GM18505 (cell line): ENCODE results near the gene EPB41L2.

Experiments used
- ATAC-seq: cut with Tn5 transposase; IDR thresholded peaks from one replicate; pipeline ENCODE4 v1.9.1; 2021; ENCODE audit not compliant: unreplicated experiment
- POLR2A ChIP-seq: IDR thresholded peaks from 4 replicates; pipeline ENCODE4 v1.6.1; 2011; ENCODE audit warnings: borderline replicate concordance; ENCODE audit not compliant: insufficient read depth, insufficient read length; ENCODE audit errors: extremely low read depth

EPB41L2 gene

GRCh38 chr6:130903007-130903406, 160.0 kb downstream of the EPB41L2 start:
- ATAC-seq: no peak
- no peak for TF ChIP-seq POLR2A

DNA sequence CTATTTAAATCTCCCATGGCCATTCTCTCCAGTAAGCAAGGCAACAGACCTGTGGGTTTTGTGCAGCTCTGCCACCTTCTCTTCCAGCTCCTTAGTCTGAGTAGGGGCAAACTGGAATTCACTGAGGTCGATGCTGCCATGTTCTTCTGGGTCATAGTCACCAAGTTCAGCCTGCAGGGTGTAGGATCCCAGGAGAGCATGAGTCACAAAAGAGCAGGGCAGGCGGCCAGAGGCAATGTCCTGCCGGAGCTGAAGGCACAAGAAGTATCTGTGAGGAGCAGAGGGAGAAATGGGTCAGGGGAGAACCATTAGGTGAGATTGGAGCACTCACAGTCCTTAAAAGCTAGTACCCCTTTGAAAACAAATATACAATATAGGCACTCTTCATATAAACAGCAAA, 162.1 kb downstream of the EPB41L2 start:
- no peak for ATAC-seq

GRCh38 chr6:130896249-130896648, 166.8 kb downstream of the EPB41L2 start:
- no peak for TF ChIP-seq POLR2A
- no peak for ATAC-seq

More for the DNA sequence above, 162.1 kb downstream of the EPB41L2 start:
- no peak for TF ChIP-seq POLR2A

DNA sequence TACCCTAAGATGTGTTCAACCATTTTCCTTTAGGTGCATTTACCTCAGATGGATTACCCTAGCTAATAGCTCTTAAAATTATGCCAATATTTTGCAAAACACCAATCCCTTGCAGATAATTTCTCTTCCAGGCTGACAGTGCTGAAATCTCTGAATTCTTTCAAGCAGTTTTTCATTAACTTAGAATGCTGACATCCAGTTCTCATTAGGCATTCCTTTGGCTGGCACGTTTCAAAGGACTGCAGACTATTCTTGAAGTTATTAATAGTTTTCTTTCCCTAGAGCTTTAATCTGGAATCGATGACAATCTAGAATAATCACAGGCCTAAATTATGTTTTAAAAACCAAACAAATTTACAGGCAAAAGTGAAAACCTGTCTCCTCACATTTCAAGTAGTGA, 167.5 kb downstream of the EPB41L2 start:
- no peak for ATAC-seq
- TF ChIP-seq POLR2A: no peak

DNA sequence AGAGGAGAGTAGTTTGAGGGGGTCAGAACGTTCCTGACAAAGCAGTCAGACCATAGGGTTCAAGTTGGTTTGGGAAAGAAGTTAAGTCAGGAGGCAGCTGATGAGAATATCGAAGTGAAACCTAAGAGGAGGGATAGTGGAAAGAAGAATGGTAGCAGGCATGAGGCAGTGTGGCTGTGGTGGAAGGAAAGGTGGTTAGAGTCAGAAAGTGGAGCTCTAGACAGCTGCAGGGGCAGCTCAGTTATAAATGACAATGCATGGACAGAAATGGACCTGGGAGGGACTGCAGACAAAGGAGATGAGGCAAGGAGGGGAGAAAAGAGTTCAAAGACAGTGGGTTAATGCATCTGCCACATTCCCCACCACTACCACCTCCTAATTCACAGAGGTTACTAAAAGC, 169.3 kb downstream of the EPB41L2 start:
- no peak for TF ChIP-seq POLR2A
- ATAC-seq: no peak

DNA sequence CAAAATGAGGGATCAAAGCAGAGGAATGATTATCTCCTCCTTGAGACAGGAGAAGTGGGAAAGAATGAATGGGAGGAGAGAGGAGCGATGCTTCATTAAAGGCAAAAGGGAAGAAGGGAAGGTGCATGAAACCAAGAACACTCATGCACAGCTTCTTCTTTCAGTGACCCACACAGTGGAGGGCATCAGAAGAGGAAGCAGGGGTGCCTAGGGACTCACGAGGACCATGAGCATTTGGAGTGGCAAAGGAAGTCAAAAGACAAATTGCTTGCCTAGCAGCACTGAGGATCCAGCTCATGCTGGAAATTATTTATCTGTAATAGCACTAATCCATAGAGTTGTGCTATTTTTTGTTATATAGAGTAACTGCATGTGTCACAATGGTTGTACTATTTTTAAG, 169.8 kb downstream of the EPB41L2 start:
- TF ChIP-seq POLR2A: no peak
- ATAC-seq: no peak

DNA sequence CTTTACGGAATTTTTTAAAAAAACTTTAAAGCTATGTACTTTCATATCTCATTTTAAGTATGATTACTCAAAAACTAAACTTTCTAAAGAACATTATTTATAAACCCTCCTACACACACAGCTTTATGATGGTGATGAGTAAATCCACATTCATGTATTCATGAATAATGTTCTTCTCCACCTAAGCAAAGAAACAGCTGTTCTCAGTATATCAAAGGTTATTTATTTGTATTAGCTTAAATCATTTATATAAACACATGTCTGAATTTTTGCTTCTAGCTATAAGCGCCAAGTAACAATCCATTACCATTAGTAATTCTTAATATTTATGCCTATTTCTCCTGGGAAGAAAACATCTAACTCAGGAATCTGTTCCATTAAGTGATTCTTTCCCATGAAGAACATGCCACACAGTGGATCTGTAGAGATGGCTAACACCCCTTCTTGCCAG, 172.5 kb downstream of the EPB41L2 start:
- no peak for TF ChIP-seq POLR2A
- no peak for ATAC-seq

GRCh38 chr6:130889423-130889822, 173.6 kb downstream of the EPB41L2 start:
- ATAC-seq: no peak
- TF ChIP-seq POLR2A: no peak

DNA sequence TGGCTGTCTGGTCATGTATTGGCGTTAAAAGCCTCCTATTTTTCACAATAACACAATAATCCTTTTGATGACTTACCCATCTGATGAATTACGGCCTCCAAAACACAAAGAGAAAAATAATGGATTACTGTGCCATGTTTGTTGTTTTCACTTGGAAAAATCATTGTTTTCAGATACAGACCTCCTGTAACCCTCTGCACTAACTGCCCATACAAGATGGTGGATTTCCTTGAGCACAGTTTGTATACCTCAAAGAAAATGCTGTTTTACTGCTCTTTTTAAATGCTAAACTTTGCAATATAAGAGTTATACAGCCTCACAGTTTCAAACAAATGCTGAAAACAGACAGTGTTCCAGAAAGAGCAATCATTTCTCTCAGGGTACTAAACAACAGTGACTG, 174.8 kb downstream of the EPB41L2 start:
- ATAC-seq: no peak
- TF ChIP-seq POLR2A: no peak

DNA sequence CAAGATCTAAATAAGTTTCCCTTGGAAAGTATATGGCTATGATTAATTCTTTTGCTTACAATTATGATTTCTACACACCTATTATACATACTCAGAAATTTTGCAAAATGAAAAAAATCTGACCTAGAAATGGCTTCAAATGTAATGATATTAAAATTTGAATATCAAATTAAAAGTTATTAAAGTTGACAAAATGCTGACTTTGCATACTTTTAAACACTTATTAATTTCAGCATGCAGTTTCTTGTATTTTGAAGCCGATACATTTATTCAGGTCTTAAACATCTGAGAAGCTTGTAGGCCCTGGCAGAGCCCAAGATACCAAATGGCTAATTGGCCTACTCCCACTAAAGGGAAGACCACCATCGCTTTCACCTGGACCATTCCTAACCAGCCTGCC, 176.1 kb downstream of the EPB41L2 start:
- TF ChIP-seq POLR2A: no peak
- ATAC-seq: no peak

DNA sequence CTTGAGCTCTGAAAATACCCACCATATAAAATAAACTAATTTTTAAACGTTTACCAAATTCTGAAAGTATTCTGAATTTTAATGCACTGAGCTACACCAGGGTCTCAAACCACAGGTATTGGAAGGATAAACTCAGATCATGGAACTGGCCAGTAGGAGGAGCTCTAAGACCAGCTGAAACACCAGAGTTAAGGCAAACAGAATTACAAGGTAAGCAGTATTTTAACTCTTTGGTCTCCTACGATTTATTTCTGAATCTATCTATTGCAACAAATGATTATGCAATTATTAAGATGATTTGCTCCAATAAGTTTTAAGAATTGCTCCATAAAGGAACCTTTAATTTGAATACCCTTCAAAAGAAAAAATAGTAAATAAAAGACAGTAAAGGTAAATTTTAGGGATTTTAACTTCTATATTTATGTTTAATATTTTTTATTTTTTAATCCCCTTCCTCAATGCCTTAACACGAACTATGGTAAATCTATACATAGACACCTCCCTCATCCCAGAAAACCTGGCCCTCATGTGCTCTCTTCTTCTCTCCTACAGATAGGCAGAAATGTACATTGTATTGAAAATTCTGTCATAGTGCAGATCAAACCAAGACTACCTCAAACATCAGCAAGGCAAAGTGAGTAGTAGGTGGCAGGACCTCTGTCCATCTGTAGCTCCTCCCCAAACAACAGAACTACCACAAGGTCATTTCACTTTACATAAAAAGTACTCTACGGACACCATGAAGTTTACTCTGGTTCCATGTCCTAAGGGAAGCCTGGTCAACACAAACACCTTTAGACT, 177.5 kb downstream of the EPB41L2 start:
- peak; percentile 77 for ATAC-seq
- TF ChIP-seq POLR2A: no peak

DNA sequence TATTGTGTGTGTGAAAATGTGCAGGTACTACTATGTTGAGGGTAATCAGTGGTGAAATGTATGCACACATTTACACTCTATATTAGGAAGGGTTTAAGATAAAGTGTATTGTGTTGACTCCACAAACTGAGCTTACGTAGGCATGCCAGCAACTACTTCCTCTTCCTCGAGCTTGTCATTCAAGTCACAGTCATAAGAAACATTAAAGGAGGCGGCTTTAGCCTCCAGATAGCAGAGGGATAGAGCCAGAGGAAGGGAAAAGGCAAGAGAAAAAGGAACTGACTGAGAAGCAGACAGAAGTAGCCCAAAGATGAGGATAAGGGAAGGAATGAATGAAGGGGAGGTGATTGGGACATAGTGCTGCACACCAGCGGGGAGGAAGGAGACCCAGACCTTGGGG, 180.7 kb downstream of the EPB41L2 start:
- no peak for ATAC-seq
- TF ChIP-seq POLR2A: no peak

DNA sequence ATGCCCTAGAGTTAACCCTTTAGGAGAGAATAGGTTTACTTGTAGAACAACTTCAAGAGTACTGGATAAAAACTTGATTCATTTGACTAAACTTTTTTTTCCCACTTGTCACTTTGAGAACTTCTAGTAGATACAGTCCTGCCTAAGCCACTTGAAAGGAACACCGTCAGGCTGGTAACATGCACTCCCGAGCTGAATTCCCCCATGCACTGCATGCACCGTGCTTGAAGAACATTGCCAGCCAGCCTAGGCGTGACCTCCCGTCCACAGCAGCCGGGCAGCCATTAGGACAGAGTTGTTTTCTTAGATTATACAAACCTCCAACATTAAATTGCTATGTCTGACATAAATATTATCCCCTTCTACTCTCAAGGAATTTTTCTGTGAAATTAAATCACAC, 183.2 kb downstream of the EPB41L2 start:
- no peak for TF ChIP-seq POLR2A
- no peak for ATAC-seq

- no peak for TF ChIP-seq POLR2A
- no peak for ATAC-seq
These were observed 189.3 kb downstream of the EPB41L2 start for GRCh38 chr6:130873746-130874145.
